IMR-90 (cell line): ENCODE data around the gene RNF213. TPM values are rescaled to one million over a fixed set of nuclear protein-coding genes. Genes with fewer than 3 reads are reported as not detected.

Experiments
- ATAC-seq: fragments of 200-7000 bp; cut with Tn5 transposase; 2 replicates; pipeline ENCODE4 v1.9.1; 2020; ENCODE audit warnings: low read depth, mild to moderate bottlenecking, moderate library complexity
- BruUV-seq: library from RNA; stranded (reverse); fragments of 400-500 nt; replicated peaks from 2 replicates; lab custom pipeline; 2021; lab: Mats Ljungman, UMichigan
- CTCF ChIA-PET: fragments of 300-600 bp; formaldehyde crosslinking; extraction: SDS; loops from one replicate; lab custom pipeline; 2021; ENCODE audit warnings: antibody characterized with exemption; lab: Yijun Ruan, JAX
- POLR2A ChIA-PET: fragments of 300-600 bp; sonication (Branson Sonifier 250); formaldehyde crosslinking; loops from one replicate; lab custom pipeline; 2022; ENCODE audit warnings: antibody characterized with exemption; ENCODE audit not compliant: unreplicated experiment; lab: Charles Lee
- DNase-seq: peaks from one replicate; pipeline ENCODE4 v3.0.0; 2013
- H2AFZ ChIP-seq: replicated peaks from 2 replicates; pipeline ENCODE3; 2013; ENCODE audit warnings: low read length, mild to moderate bottlenecking; ENCODE audit not compliant: poor library complexity
- H2AK5ac ChIP-seq: 2 replicates; pipeline ENCODE4 v1.6.1; 2013; ENCODE audit warnings: low read depth, low read length, inconsistent platforms
- H2AK9ac ChIP-seq: replicated peaks from 2 replicates; pipeline ENCODE3; 2013; ENCODE audit warnings: mild to moderate bottlenecking, low read depth, low read length, moderate library complexity; ENCODE audit not compliant: poor library complexity
- H2BK120ac ChIP-seq: 2 replicates; pipeline ENCODE4 v1.6.1; 2013; ENCODE audit warnings: low read depth, low read length, inconsistent platforms
- H2BK15ac ChIP-seq: 3 replicates; pipeline ENCODE4 v1.6.1; 2013; ENCODE audit warnings: low read depth, low read length, inconsistent platforms
- H2BK20ac ChIP-seq: 2 replicates; pipeline ENCODE4 v1.6.1; 2013; ENCODE audit warnings: low read depth, mild to moderate bottlenecking, inconsistent platforms, low read length, moderate library complexity
- H2BK5ac ChIP-seq: 2 replicates; pipeline ENCODE4 v1.6.1; 2013; ENCODE audit warnings: mild to moderate bottlenecking, low read depth, low read length, inconsistent platforms; ENCODE audit not compliant: poor library complexity, severe bottlenecking
- H3K14ac ChIP-seq: replicated peaks from 2 replicates; pipeline ENCODE4 v1.6.1; 2013; ENCODE audit warnings: low read depth, low read length, inconsistent platforms
- H3K18ac ChIP-seq: 2 replicates; pipeline ENCODE4 v1.6.1; 2013; ENCODE audit warnings: low read depth, low read length, control low read depth
- H3K23ac ChIP-seq: 2 replicates; pipeline ENCODE4 v1.6.1; 2013; ENCODE audit warnings: low read depth, low read length, inconsistent platforms
- H3K27ac ChIP-seq: 2 replicates; pipeline ENCODE4 v1.5.1; 2013; ENCODE audit warnings: mild to moderate bottlenecking, control low read depth, low read length; ENCODE audit not compliant: insufficient read depth
- H3K27me3 ChIP-seq: 2 replicates; pipeline ENCODE4 v1.6.1; 2013; ENCODE audit warnings: low read length; ENCODE audit not compliant: control insufficient read depth, insufficient read depth
- H3K36me3 ChIP-seq: 2 replicates; pipeline ENCODE4 v1.6.1; 2013; ENCODE audit warnings: low read length, mixed read lengths; ENCODE audit not compliant: control insufficient read depth, insufficient read depth
- H3K4ac ChIP-seq: 2 replicates; pipeline ENCODE4 v1.6.1; 2013; ENCODE audit warnings: low read depth, low read length, inconsistent platforms
- H3K4me1 ChIP-seq: 2 replicates; pipeline ENCODE4 v1.6.1; 2013; ENCODE audit warnings: low read length, mixed read lengths; ENCODE audit not compliant: control insufficient read depth, insufficient read depth
- H3K4me2 ChIP-seq: 2 replicates; pipeline ENCODE4 v1.6.1; 2013; ENCODE audit warnings: low read depth, mild to moderate bottlenecking, control low read depth, low read length, moderate library complexity
- H3K4me3 ChIP-seq: 2 replicates; pipeline ENCODE4 v1.5.1; 2013; ENCODE audit warnings: low read depth, mild to moderate bottlenecking, control low read depth, low read length, moderate library complexity; ENCODE audit not compliant: insufficient read depth
- H3K56ac ChIP-seq: 2 replicates; pipeline ENCODE4 v1.6.1; 2013; ENCODE audit warnings: low read length, inconsistent platforms; ENCODE audit not compliant: insufficient read depth; ENCODE audit errors: extremely low read depth
- H3K79me1 ChIP-seq, 2 experiments: 2 replicates each; pipeline ENCODE4 v1.6.1; 2013; ENCODE audit warnings: low read length in 2 of 2, inconsistent platforms in 1 of 2, low read depth in 1 of 2
- H3K9ac ChIP-seq: 2 replicates; pipeline ENCODE4 v1.6.1; 2013; ENCODE audit warnings: low read depth, low read length, control low read depth
- H3K9me1 ChIP-seq: 2 replicates; pipeline ENCODE4 v1.6.1; 2013; ENCODE audit warnings: low read length, inconsistent platforms; ENCODE audit not compliant: insufficient read depth
- H3K9me3 ChIP-seq: 2 replicates; pipeline ENCODE4 v1.6.1; 2013; ENCODE audit warnings: low read length; ENCODE audit not compliant: control insufficient read depth, insufficient read depth
- H4K20me1 ChIP-seq: 2 replicates; pipeline ENCODE4 v1.6.1; 2013; ENCODE audit warnings: low read length, inconsistent platforms; ENCODE audit not compliant: insufficient read depth
- H4K5ac ChIP-seq: 2 replicates; pipeline ENCODE4 v1.6.1; 2013; ENCODE audit warnings: mild to moderate bottlenecking, low read depth, low read length, control low read depth
- H4K8ac ChIP-seq, 2 experiments: 2 replicates each; pipeline ENCODE4 v1.6.1; 2013; ENCODE audit warnings: low read depth in 2 of 2, low read length in 2 of 2, control low read depth in 1 of 2, inconsistent platforms in 1 of 2
- H4K91ac ChIP-seq: 2 replicates; pipeline ENCODE4 v1.6.1; 2013; ENCODE audit warnings: low read depth, low read length, inconsistent platforms; ENCODE audit not compliant: insufficient read depth
- BHLHE40 ChIP-seq: fragments of 150-350 bp; IDR thresholded peaks from 2 replicates; pipeline ENCODE4 v1.6.1; 2016; ENCODE audit warnings: mild to moderate bottlenecking, low read depth, low read length
- CEBPB ChIP-seq: IDR thresholded peaks from 2 replicates; pipeline ENCODE4 v1.6.1; 2012; ENCODE audit warnings: low read depth, low read length, improper control_type of control experiment
- CHD1 ChIP-seq: IDR thresholded peaks from 2 replicates; pipeline ENCODE4 v1.6.1; 2012; ENCODE audit warnings: low read depth, low read length, improper control_type of control experiment
- CTCF ChIP-seq: conservative IDR thresholded peaks from 2 replicates; pipeline ENCODE4 v1.5.1; 2012; ENCODE audit warnings: mild to moderate bottlenecking, low read depth, low read length, improper control_type of control experiment
- ELK1 ChIP-seq: fragments of 150-350 bp; IDR thresholded peaks from 2 replicates; pipeline ENCODE4 v1.6.1; 2016; ENCODE audit warnings: low read depth, mild to moderate bottlenecking, low read length, moderate library complexity, borderline replicate concordance
- MAZ ChIP-seq: IDR thresholded peaks from 2 replicates; pipeline ENCODE4 v1.6.1; 2012; ENCODE audit warnings: low read depth, mild to moderate bottlenecking, low read length, improper control_type of control experiment, moderate library complexity, borderline replicate concordance
- POLR2A ChIP-seq: IDR thresholded peaks from 2 replicates; pipeline ENCODE4 v1.6.1; 2012; ENCODE audit warnings: mild to moderate bottlenecking, low read depth, low read length
- RAD21 ChIP-seq: IDR thresholded peaks from 2 replicates; pipeline ENCODE4 v1.6.1; 2012; ENCODE audit warnings: low read length, improper control_type of control experiment
- WGBS, 2 experiments: methylation state at CpG; one replicate each; pipeline versions ENCODE4 v1.1.5 to v1.1.7; 2013; ENCODE audit warnings: missing lambda C conversion rate in 2 of 2; ENCODE audit not compliant: insufficient read length in 1 of 2; ENCODE audit errors: extremely low coverage in 2 of 2; 5-methylcytosine and 5-hydroxymethylcytosine counted together
- dilution Hi-C: fragments of 300-500 bp; cut with HindIII; formaldehyde crosslinking; loops from one replicate; pipeline ENCODE4 v1.14.3; 2018; ENCODE audit warnings: low sequenced_read_pairs; ENCODE audit not compliant: unreplicated experiment
- in situ Hi-C: fragments of 300-500 bp; cut with MboI; formaldehyde crosslinking; loops from 3 replicates; pipeline ENCODE4 v1.14.3; 2019; ENCODE audit warnings: low sequenced_read_pairs, inconsistent platforms, mixed read lengths
- intact Hi-C: fragments of 100-400 bp; cut with micrococcal nuclease; formaldehyde crosslinking; loops from 2 replicates; pipeline ENCODE4 v1.10.0; 2022
- polyA plus RNA-seq, 3 experiments: library from polyadenylated mRNA; depleted of rRNA; stranded (reverse); fragments of >200 nt; gene quantifications; 2 replicates each; pipeline ENCODE4 v1.2.3, GENCODE V29; 2012; ENCODE audit warnings: low replicate concordance in 1 of 3
- total RNA-seq: library from RNA; depleted of rRNA; stranded (reverse); fragments of >200 nt; gene quantifications from 2 replicates; pipeline ENCODE4 v1.2.3, GENCODE V29; 2012
- TF ChIP-seq, protein P1 (sequence below): fragments of 150-350 bp; IDR thresholded peaks from 2 replicates; pipeline ENCODE4 v1.6.1; 2017; ENCODE audit warnings: mild to moderate bottlenecking, antibody characterized with exemption, low read length, low read depth

Gene RNF213
- total and polyA plus RNA-seq, 2 of the 4 experiments (the other 2 are of a cell fraction), result 23.4 to 36.0 TPM

DNA sequence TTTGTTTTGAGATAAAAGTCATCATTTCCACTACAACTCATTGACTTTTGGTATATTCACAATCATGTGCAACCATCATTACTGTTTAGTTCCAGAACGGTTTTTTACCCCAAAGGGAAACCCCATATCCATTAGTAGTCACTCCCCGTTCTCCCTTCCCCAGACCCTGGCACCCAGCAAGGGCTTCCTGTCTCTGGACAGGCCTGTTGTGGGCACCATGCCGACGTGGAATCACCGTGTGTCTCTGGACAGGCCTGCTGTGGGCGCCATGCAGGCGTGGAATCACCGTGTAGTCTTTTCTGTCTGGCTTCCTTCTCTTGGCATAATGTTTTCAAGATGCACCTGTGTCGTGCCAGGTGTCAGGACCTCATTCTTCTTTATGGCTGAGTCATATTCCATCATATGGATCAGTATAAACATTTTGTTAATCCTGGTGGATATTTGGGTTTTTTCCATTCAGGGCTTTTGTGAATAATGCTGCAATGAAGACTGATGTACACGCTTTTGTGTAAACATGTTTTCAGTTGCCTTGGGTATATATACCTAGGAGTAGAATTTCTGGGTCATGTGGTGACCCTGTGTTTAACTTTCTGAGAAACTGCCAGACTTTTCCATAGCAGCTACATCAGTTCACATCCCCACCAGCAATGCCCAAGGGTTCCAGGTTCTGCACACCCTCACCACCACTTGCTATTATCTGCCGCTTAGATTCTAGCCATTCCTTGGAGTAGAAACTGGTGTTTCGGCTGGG, 173.4 kb downstream of the RNF213 start:
- no peak overlapping the region; the same call in 1 of the 2 replicates for H3K18ac ChIP-seq
- no peak overlapping the region for H4K91ac ChIP-seq
- ChIA-PET POLR2A (no interaction called here), CTCF (no interaction called here)
- intact Hi-C loops (no loop called here), dilution Hi-C loops (no loop called here), in situ Hi-C loops (loop anchor here (5.0 kb wide), 1 partner anchor 138 kb away; no protein-coding TSS in a partner anchor)
- H3K79me1 ChIP-seq, result no peaks in the 10 kb centered on the region
- no TSS peak for BruUV-seq
- no peak overlapping the region for H2AFZ ChIP-seq
- H3K27ac ChIP-seq, result peak overlapping the region; percentile 16; the same call in 1 of the 2 replicates
- no peak overlapping the region for H2AK5ac ChIP-seq
- H3K23ac ChIP-seq, result no peak overlapping the region
- no peak overlapping the region for H2BK120ac ChIP-seq
- H3K9me3 ChIP-seq, result no peaks in the 10 kb centered on the region
- H3K4ac ChIP-seq, result no peak overlapping the region; the same call in 1 of the 2 replicates
- H3K36me3 ChIP-seq, result peaks cover 5% of the 10 kb centered on the region; the same call in 1 of the 2 replicates
- H4K5ac ChIP-seq, result no peak overlapping the region
- DNase-seq, result peak; percentile 63
- WGBS, 2 experiments, result 95% methylated on average over 4 of the region's 12 CpGs; no CpG with 5 or more reads in 1 of the 2 experiments
- H2BK20ac ChIP-seq, result no peak overlapping the region
- H3K4me1 ChIP-seq, result peaks cover 2% of the 10 kb centered on the region; the same call in 1 of the 2 replicates
- no peak overlapping the region; the same call in 1 of the 2 replicates for H3K4me2 ChIP-seq
- no peaks in the 10 kb centered on the region for H3K27me3 ChIP-seq
- no peak overlapping the region for H2AK9ac ChIP-seq
- H4K8ac ChIP-seq, result no peak overlapping the region
- TF ChIP-seq CEBPB, result no peak
- TF ChIP-seq, protein P1, sequence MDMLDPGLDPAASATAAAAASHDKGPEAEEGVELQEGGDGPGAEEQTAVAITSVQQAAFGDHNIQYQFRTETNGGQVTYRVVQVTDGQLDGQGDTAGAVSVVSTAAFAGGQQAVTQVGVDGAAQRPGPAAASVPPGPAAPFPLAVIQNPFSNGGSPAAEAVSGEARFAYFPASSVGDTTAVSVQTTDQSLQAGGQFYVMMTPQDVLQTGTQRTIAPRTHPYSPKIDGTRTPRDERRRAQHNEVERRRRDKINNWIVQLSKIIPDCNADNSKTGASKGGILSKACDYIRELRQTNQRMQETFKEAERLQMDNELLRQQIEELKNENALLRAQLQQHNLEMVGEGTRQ, result no peak
- no peak for TF ChIP-seq CHD1
- TF ChIP-seq MAZ, result no peak
- no peak for TF ChIP-seq CTCF
- TF ChIP-seq ELK1, result no peak
- no peak for TF ChIP-seq BHLHE40
- TF ChIP-seq POLR2A, result no peak
- TF ChIP-seq RAD21, result no peak
- H3K4me3 ChIP-seq, result no peak overlapping the region
- no peak overlapping the region for H3K56ac ChIP-seq
- peak; percentile 58 for ATAC-seq
- H2BK5ac ChIP-seq, result no peak overlapping the region
- H4K20me1 ChIP-seq, result no peaks in the 10 kb centered on the region
- no peak overlapping the region for H2BK15ac ChIP-seq
- H3K9me1 ChIP-seq, result no peaks in the 10 kb centered on the region
- no peak overlapping the region for H3K9ac ChIP-seq
- no peak overlapping the region for H3K14ac ChIP-seq
